Thyroid gland (tissue), 4 donors: Measurements from ENCODE around the gene NR1H2. TPM values are rescaled to one million over a fixed set of nuclear protein-coding genes. Genes with fewer than 3 reads are reported as not detected.
"Not testable (repeated sequence)": the region's sequence is repeated elsewhere in the genome, so short reads cannot be mapped to it uniquely, and the experiment has no call there.

Source experiments
- DNase-seq, 2 donors: peaks; one replicate each; pipeline ENCODE4 v3.0.0-alpha.2; 2019
- H3K27ac ChIP-seq, 3 donors: fragments of 200-600 bp; sonication (generic); 1 replicate in 2 of 3; 2 replicates in 1 of 3; pipeline ENCODE4 v1.5.1; 2016 to 2019; ENCODE audit warnings: mild to moderate bottlenecking in 1 of 3, moderate library complexity in 1 of 3
- H3K27me3 ChIP-seq: fragments of 200-600 bp; sonication (generic); one replicate; pipeline ENCODE4 v1.5.1; 2019
- H3K36me3 ChIP-seq, 2 donors: fragments of 200-600 bp; sonication (generic); one replicate each; pipeline ENCODE4 v1.5.1; 2016 to 2019
- H3K4me1 ChIP-seq, 2 donors: fragments of 200-600 bp; sonication (generic); one replicate each; pipeline ENCODE4 v1.5.1; 2017 to 2019
- H3K4me3 ChIP-seq, 3 donors: fragments of 200-600 bp; sonication (generic); replicated peaks in 1 of 3; 1 replicate in 2 of 3; 2 replicates in 1 of 3; pipeline ENCODE4 v1.5.1; 2016; ENCODE audit warnings: mild to moderate bottlenecking in 1 of 3
- H3K9me3 ChIP-seq: fragments of 200-600 bp; sonication (generic); one replicate; pipeline ENCODE4 v1.5.1; 2017
- POLR2A ChIP-seq, 2 donors: fragments of 450-650 bp; IDR thresholded peaks; one replicate each; pipeline ENCODE4 v1.6.1; 2017; ENCODE audit warnings: antibody characterized with exemption in 2 of 2, mild to moderate bottlenecking in 2 of 2, moderate library complexity in 1 of 2
- WGBS, 2 donors: methylation state at CpG; one replicate each; pipeline ENCODE4 v1.1.5; 2017; 5-methylcytosine and 5-hydroxymethylcytosine counted together
- intact Hi-C: fragments of 100-400 bp; cut with DNase I; formaldehyde crosslinking; loops from one replicate; pipeline ENCODE4 v1.15.1; 2023
- total RNA-seq, 4 donors: library from RNA; depleted of rRNA; stranded (reverse); fragments of >200 nt; gene quantifications; one replicate each; pipeline ENCODE4 v1.2.3, GENCODE V29; 2016
- TF ChIP-seq, protein P1 (sequence below), 6 experiments: fragments of 200-600 bp in 3 of 6; fragments of 450-650 bp in 3 of 6; sonication (generic) in 3 of 6; IDR thresholded peaks; one replicate each; pipeline ENCODE4 v1.5.1; 2016 to 2019; ENCODE audit warnings: antibody characterized with exemption in 6 of 6, mild to moderate bottlenecking in 2 of 6, inconsistent platforms in 1 of 6, moderate library complexity in 1 of 6

NR1H2 gene
- total RNA-seq, 4 donors from 2014 or later = 76.4 to 114 (median 100) TPM

DNA sequence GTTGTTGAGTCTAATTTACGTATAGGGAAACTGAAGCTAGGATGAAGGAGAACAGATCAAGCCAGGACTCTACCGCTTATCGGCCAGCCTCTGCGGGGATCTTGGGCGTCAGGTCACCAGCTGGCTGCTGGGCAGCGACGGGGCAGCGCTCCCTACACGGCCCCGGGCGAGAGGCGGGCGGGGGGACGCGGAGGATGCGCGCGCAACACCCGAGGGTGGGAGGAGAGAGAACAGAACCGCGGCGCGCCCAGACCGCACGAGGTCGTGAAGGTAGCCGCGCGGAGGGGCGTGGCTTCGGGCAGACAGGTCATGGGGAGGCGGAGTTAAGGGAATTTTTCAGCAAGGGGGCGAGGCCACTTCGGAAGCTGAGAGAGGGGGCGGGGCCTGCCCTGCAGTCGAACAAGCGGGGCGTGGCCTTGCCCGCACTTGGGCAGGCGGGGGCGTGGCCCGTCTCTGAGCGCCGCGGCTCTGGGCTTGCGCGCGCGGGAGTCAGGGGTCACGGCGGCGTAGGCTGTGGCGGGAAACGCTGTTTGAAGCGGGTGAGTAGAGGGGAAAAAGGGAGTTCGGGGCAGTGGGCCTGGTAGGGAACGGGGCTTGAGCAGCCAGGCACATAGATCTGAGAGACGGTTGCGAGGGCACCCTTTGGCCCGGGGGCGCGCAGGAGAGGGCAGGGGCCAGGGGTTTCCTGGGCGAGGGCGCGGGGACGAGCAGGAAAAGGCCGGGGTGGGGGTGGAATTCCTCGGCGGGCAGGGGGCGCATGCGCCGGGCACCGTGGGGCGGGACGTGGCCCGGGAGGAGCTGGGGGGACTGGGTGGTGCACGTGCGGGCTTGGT lies 7.8 kb downstream of the NR1H2 start, which contains the start of gene POLD1:
POLD1 (plus strand) TSS at position 496 of the 833 bp plus-strand sequence. CDS start 14,505 bp downstream, outside the sequence.
- peak within 1 kb of the TSS in 2 of 3 donors; percentile 25 to 60 for H3K4me3 ChIP-seq
- TF ChIP-seq, protein P1, sequence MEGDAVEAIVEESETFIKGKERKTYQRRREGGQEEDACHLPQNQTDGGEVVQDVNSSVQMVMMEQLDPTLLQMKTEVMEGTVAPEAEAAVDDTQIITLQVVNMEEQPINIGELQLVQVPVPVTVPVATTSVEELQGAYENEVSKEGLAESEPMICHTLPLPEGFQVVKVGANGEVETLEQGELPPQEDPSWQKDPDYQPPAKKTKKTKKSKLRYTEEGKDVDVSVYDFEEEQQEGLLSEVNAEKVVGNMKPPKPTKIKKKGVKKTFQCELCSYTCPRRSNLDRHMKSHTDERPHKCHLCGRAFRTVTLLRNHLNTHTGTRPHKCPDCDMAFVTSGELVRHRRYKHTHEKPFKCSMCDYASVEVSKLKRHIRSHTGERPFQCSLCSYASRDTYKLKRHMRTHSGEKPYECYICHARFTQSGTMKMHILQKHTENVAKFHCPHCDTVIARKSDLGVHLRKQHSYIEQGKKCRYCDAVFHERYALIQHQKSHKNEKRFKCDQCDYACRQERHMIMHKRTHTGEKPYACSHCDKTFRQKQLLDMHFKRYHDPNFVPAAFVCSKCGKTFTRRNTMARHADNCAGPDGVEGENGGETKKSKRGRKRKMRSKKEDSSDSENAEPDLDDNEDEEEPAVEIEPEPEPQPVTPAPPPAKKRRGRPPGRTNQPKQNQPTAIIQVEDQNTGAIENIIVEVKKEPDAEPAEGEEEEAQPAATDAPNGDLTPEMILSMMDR (IDR thresholded peaks at IDR 0.05) = no peak
- TF ChIP-seq POLR2A (IDR thresholded peaks at IDR 0.05) = peak in 1 of 2 donors; percentile 35
- no peaks in the 10 kb centered on the region for H3K9me3 ChIP-seq
- H3K4me1 ChIP-seq = peaks cover 7 to 12% of the 10 kb centered on the region in 2 donors
- intact Hi-C loops = no loop called here
- WGBS, 2 donors = 0 to 2% methylated on average over 49 to 66 of the region's 78 CpGs
- H3K27me3 ChIP-seq = no peaks in the 10 kb centered on the region
- H3K36me3 ChIP-seq = peaks cover 35 to 39% of the 10 kb centered on the region in 2 donors
- H3K27ac ChIP-seq = peak within 1 kb of the TSS; percentile 41 to 79 (median 79)
- peak; percentile 99 for DNase-seq

DNA sequence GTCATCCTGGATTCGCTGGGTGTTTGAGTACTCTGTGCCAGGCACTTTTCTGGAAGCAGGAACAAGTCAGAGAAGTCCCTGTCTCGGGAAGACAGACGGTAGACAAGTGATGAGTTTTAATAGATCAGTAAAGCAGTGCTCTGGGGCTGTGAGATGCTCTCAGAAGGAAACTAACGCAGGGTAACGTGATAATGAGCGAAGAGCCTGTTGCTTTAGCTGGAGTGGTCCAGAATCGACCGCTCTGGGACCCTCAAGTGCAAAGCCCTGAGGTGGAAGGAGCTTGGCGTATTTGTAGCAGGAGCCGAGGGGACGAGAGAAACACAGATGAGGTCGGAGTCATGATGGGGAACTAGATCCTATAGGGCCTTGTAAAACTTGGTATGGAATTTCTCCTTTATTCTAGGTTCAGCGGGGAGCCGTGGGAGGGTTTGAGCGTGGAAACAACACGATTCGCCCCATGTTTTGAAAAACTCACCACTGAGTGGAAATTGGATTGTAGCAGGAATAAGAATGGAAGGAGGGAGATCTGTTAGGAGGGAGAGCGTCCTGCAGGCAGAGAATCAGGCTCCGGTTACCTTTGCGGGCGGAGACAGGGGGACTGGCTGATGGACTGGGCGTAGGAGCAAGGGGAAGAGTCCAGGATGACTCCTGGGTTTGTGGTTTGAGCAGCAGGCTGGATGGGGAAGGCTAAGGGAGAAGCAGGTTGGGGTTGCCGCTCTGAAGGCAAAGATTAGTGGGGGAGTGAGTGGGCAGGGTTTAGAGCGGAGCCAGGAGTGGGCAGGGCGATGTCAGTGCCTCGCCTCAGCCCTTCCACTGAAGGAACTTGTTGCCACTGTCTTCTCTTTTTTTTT lies 8.7 kb downstream of the NR1H2 start:
- no peak for DNase-seq
- Histone ChIP-seq H3K27ac (peak overlapping the region in 2 of 3 donors; percentile 79), H3K27me3 (no peaks in the 10 kb centered on the region), H3K4me1 (peaks cover 8 to 17% of the 10 kb centered on the region in 2 donors), H3K9me3 (no peaks in the 10 kb centered on the region), H3K4me3 (peak overlapping the region in 2 of 3 donors; percentile 25 to 60), H3K36me3 (peaks cover 27 to 30% of the 10 kb centered on the region in 2 donors)
- TF ChIP-seq, protein P1 (IDR thresholded peaks at IDR 0.05) = no peak
- no peak for TF ChIP-seq POLR2A (IDR thresholded peaks at IDR 0.05)
- intact Hi-C loops = no loop called here
- 12 to 16% methylated on average over 26 of the region's 26 CpGs for WGBS, 2 donors

DNA sequence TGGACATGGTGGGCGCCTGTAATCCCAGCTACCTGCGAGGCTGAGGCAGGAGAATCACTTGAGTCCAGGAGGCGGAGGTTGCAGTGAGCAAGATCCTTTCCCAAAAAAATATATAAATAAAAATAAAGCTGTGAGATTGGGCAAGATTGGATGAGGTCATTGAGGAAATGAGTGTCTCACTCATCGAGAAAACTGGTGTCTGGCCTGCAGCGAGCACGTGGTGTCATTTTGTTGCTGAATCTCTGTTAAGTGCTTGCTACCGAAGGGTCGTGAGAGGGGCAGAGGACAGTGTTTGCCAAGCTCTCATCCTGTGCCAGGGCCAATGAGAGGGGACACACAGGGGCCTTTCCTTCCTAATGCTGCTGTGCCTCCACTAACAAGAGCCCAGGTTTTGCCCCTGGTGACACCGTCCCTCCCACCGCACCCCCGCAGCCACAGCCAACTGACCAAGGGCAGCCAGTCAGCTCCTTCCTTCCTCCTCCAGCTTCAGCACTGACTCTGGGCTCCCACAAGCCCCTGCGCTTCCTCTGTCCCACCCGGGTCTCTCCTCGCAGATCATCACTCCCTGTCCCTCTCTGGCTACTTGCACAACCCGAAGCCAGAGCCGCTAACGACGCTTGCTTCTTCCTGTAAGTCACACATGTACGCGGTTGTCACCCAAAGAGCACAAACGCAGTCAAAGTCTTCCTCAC lies 11.1 kb downstream of the NR1H2 start:
- H3K27me3 ChIP-seq = no peaks in the 10 kb centered on the region
- H3K9me3 ChIP-seq = no peaks in the 10 kb centered on the region
- peaks cover 11 to 28% of the 10 kb centered on the region in 2 donors for H3K4me1 ChIP-seq
- TF ChIP-seq, protein P1 (IDR thresholded peaks at IDR 0.05) = no peak
- TF ChIP-seq POLR2A (IDR thresholded peaks at IDR 0.05) = no peak
- peaks cover 4 to 6% of the 10 kb centered on the region in 2 donors for H3K36me3 ChIP-seq
- no peak overlapping the region for H3K27ac ChIP-seq
- no peak overlapping the region for H3K4me3 ChIP-seq
- intact Hi-C loops = no loop called here
- WGBS, 2 donors = 88 to 90% methylated on average over 21 of the region's 21 CpGs
- DNase-seq = no peak

DNA sequence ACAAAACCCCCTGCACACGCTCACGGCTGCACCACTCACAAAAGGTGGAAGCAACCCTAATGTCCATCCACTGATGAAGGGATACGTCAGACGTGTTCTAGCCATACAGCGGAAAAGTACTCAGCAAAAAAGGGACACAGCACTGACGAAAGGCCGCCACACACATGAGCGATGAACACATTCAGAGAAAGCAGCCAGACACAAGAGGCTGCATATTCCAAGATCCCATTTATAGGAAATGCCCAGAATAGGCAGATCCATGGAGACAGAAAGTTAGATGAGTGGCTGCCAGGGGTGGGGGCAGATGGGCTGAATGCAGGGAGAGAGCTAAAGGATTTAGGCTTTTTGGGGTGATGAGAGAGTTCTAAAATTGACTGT lies 11.6 kb downstream of the NR1H2 start:
- Histone ChIP-seq H3K4me3 (no peak overlapping the region), H3K27ac (no peak overlapping the region), H3K36me3 (peaks cover 0 to under 1% of the 10 kb centered on the region in 2 donors), H3K27me3 (no peaks in the 10 kb centered on the region), H3K4me1 (peaks cover 11 to 28% of the 10 kb centered on the region in 2 donors), H3K9me3 (no peaks in the 10 kb centered on the region)
- no peak for TF ChIP-seq POLR2A (IDR thresholded peaks at IDR 0.05)
- TF ChIP-seq, protein P1 (IDR thresholded peaks at IDR 0.05) = no peak
- intact Hi-C loops = no loop called here
- 89 to 96% methylated on average over 8 of the region's 8 CpGs for WGBS, 2 donors
- no peak for DNase-seq

DNA sequence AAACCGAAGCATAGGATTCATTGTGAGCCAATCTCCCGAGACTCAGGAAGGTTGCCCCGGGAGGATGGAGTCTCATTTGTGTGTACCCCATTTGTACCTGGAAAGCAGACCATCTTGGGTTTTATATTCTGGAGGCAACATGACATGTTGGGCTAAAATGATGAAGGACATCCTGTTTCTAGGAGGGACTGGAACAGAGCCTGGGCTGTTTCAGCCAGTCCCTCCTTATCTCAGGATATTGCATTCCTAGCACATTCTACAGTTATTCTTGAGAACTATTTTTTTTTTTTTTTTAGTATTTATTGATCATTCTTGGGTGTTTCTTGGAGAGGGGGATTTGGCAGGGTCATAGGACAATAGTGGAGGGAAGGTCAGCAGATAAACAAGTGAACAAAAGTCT lies 14.0 kb downstream of the NR1H2 start:
- intact Hi-C loops, H3K9me3 ChIP-seq, H3K27me3 ChIP-seq, H3K36me3 ChIP-seq, H3K4me3 ChIP-seq, DNase-seq: not testable (repeated sequence)
- Histone ChIP-seq H3K4me1 (peaks cover 4 to 16% of the 10 kb centered on the region in 2 donors), H3K27ac (peak overlapping the region; percentile 60 to 70 (median 66))
- 83 to 86% methylated on average over 3 of the region's 3 CpGs for WGBS, 2 donors

DNA sequence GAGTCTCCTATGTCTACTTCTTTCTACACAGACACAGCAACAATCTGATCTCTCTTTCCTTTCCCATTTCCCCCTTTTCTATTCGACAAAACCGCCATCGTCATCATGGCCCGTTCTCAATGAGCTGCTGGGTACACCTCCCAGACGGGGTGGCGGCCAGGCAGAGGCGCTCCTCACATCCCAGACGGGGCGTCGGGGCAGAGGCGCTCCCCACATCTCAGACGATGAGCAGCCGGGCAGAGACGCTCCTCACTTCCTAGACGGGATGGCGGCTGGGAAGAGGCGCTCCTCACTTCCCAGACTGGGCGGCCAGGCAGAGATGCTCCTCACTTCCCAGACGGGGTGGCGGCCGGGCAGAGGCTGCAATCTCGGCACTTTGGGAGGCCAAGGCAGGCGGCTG lies 14.7 kb downstream of the NR1H2 start:
- H3K36me3 ChIP-seq, H3K4me3 ChIP-seq, H3K27me3 ChIP-seq, intact Hi-C loops, H3K9me3 ChIP-seq: not testable (repeated sequence)
- Histone ChIP-seq H3K4me1 (peaks cover 4 to 16% of the 10 kb centered on the region in 2 donors), H3K27ac (peak overlapping the region; percentile 33 to 61 (median 49))
- peak in 1 of 2 donors; percentile 12 for DNase-seq
- WGBS, 2 donors = 92 to 96% methylated on average over 15 to 22 of the region's 23 CpGs
